Left renal cortex interstitium (tissue), 4 donors: ENCODE measurements around the gene ARHGEF18. TPM values are rescaled to one million over a fixed set of nuclear protein-coding genes. Genes with fewer than 3 reads are reported as not detected.
"Not testable (repeated sequence)": the region's sequence is repeated elsewhere in the genome, so short reads cannot be mapped to it uniquely, and the experiment has no call there.

Experiments
- DNase-seq, 4 donors: peaks; one replicate each; pipeline ENCODE4 v3.0.0-alpha.2; 2013; ENCODE audit warnings: low read depth in 4 of 4, low spot score in 2 of 4, missing footprints in 1 of 4
- polyA plus RNA-seq, 4 donors: library from polyadenylated mRNA; unstranded; fragments of 120-200 nt; gene quantifications; one replicate each; pipeline ENCODE4 v1.2.1, GENCODE V29; 2013; ENCODE audit not compliant: insufficient read length in 4 of 4

Gene ARHGEF18
- 10 to 100 TPM; 27.5 to 38.4 (median 35.2) TPM for polyA plus RNA-seq

DNA sequence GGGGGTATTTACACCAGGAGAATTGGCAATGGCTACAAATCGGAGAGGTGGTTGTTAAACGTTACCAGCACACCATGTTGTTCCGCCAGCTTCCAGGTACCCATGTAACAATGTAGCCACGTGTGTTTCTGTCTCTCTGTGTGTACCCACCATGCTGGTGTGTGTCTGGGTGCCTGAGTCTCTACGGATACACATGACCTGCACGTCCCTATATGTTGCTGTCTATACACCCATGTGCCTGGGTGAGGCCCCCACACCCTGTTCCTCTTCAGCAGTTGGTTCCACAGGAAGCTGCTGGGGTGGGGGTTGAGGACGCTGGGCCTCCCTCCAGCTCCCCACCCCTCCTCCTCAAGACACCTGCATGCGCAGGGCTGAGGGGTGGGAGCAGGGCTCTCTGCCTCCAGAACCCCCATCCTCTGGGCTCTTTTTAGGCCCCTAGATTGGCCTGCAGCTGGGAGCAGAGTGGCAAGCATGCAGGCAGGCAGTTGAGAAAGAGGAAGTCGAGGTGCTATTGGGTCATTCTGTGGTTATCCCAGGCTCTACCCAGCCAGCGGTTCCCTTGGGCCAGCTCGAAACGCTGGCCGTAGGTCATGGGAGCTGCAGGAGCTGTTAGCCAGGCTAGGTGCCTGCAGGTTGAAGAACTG is at the start of gene ARHGEF18:
Gene ARHGEF18 (plus strand): TSS at position 351 of the 644 bp plus-strand sequence. CDS start 13,954 bp downstream, outside the sequence.
- no peak for DNase-seq

DNA sequence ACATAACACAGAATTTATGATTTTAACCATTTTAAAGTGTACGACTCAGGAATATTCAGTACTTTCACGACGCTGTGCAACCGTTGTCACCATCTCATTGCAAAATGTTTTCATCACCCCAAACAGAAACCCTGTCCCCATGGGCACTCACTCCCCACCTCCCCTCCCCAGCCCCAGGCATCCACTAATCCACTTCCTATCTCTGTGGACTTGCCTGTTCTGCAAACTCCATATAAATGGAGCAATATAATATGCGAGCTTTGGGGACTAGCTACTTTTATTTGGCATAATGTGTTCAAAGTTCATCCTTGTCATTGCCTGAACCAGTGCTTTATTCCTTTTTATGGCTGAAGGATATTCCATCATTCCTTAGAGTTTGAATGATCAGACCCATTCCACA is 47.2 kb upstream of the ARHGEF18 start:
- DNase-seq = no peak

DNA sequence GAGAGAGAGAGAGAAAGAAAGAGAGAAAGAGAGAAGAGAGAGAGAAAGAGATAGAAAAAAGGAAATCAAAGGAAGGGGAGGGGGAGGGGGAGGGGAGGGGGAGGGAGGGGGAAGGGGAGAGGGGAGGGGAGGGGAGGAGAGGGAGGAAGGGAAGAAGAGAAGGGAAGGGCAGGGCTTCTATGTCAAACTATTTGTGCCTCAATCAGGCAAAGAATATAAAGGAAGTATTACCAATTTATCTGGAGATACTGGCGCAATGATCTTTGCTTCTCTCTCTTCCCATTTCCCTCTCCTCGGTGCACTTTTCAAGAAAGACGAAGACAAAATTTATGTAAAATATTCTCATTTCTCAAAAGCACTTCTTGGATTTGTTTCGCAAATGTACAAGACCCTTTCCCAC is 45.3 kb upstream of the ARHGEF18 start:
- DNase-seq = no peak

DNA sequence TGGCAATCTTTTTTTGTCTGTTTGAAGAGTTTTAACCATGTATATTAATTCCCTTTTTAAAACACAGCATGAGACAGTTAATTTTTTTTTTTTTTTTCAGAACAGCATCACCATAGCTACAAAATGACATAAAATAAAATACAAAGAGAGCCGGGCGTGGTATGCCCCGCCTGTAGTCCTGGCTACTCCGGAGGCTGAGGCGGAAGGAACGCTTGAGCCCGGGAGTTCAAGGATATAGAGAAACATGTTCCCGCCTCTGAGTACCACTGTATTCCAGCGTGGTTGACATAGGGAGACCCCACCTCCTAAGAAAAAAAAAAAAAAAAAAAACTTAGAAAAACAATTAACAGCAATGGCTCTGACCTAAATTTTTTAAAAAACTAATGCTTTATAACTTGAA is 44.5 kb upstream of the ARHGEF18 start:
- no peak for DNase-seq

DNA sequence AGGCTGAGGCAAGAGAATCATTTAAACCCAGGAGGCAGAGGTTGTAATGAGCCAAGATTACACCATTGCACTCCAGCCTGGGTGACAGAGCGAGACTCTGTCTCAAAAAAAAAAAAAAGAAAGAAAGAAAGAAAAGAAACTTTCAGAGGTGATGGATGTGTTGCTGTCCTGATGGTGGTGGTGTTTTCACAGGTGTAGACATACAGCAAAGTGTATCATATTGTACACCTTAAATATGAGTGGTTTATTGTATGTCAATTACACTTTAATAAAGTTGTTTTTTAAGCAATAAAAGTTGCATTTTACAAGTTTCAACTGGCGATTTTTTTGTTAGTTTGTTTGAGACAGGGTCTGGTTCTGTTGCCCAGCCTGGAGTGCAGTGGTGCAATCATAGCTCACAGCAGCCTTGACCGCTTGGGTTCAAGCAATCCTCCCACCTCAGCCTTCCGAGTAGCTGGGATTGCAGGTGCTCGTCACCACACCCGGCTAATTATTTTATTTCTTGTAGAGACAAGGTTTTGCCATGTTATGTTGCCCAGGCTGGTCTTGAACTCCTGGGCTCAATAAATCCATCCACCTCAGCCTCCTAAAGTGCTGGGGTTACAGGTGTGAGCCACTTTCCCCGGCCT is 41.0 kb upstream of the ARHGEF18 start:
- DNase-seq = no peak

DNA sequence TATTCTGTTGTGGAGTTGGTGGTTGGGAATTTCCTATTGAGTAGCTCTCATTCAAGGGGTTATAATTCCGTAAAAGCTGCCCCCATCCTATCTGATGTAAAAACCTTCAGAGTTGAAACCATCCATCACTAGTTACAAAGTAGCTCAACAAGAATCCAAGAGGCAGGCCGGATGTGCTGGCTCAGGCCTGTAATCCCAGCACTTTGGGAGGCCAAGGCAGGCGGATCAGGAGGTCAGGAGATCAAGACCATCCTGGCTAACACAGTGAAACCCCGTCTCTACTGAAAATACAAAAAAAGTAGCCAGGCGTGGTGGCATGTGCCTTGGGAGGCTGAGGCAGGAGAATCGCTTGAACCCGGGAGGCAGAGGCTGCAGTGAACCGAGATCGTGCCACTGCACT is 40.4 kb upstream of the ARHGEF18 start:
- not testable (repeated sequence) for DNase-seq

DNA sequence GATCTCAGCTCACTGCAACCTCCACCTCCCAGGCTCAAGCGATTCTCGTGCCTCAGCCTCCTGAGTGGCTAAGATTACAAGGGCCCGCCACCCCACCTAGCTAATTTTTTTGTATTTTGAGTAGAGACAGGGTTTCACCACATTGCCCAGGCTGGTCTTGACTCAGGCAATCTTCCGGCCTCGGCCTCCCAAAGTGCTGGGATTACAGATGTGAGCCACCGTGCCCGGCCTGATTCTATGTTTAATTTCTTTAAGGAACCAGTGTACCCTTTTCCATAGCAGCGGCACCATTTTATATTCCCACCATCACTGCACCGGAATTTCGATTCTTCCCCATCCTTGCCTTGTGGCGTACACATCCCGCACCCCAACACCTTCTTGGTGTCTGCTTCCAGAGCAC is 36.8 kb upstream of the ARHGEF18 start:
- no peak for DNase-seq

DNA sequence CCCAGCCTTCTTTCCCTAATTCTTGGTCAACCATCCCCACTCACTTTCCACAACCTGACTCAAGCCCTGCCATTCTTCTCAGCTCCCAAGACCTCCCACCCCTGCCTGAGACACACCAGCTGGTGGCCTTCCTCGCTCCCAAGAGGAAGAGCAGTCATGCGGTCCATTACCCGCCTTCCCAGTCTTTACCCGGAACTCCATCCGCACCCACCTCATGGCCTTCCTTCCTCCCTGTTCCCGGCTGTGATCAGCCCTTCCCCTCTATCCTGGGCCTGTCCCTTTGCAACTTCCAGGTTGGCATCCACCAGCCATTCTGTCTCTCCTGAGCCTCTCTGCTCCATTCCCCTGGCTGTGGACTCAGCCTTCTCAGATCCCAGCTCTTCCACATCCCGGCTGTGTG is 35.9 kb upstream of the ARHGEF18 start:
- no peak for DNase-seq

DNA sequence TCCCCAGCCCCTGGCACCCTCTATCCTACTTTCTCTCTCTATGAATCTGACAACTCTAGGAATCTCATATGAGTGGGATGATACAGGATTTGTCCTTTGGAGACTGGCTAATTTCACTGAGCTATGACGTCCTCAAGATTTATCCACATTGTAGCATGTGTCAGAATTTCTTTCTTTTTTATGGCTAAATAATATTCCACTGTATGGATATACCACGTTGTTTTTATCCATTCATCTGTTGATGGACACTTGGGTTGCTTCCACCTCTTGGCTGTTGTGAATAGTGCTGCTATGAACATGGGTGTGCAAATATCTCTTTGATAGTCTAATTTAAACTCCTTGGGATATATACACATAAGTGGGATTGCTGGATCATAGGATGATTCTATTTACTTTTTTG is 30.6 kb upstream of the ARHGEF18 start:
- DNase-seq = no peak

DNA sequence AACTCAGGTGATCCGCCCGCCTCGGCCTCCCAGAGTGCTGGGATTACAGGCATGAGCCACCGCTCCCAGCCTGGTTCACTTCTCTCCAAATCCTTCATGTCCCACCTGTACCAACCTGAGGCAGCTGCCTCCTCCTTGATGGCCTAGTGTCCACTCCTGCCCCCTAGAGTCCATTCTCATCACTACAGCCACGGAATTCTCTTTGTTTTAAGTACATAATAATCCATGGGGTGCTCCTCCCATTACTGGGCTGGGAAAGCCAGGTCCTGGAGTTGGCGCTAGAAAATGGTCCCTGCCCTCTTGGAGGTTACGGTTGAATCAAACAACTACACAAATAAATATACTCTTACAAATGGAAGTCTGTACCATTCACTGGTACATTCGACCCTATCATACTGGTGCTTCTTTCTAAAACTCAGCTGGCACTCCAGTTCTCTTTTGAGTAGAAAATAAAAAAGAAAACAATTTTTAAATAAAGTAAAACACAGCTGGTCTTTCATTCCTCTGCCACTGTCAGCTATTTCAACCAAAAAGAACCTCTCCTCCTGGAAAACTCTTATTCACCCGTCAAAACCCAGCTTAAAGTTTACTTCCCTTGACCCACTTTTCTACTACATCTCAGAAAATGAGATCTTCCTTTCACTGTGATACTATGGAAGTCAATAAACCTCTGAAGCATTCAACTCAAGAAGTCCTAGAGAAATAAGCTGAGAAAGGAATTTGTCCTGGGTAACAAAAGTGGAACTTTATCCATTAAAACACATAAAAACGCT is 22.4 kb upstream of the ARHGEF18 start:
- DNase-seq = no peak

DNA sequence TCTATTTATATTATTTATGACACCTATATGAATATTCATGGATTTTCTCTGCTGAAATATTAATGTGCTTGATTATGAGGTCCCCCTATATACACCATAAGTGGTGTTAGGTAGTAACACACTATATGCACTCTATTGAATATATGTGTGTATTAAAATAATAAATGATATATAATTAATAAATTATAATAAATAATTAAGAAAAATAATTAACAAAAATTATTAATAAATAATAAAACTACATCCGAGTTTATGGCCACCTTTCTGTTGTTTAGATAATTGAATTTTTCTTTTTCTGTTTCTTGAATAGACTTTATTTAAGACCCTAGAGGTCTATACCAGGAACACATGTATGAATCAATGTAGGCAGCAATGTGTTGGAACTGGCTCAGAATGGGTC is 20.9 kb upstream of the ARHGEF18 start:
- no peak for DNase-seq

DNA sequence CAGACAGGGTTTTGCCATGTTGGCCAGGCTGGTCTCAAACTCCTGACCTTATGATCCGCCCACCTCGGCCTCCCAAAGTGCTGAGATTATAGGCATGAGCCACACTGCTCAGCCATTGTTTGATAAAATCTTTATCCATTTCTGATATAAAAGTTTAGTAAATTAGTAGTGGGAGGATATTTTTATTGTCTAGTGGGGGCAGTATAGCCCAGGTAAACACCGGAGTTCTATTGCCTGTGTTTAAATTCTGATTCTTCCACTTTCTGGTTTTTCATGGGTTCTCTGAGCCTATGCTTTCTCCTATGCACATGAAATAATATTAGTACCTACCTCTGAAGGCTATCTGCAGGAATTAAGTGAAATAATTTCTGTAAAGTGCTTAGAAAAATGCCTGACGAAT is 20.1 kb upstream of the ARHGEF18 start:
- DNase-seq = no peak

DNA sequence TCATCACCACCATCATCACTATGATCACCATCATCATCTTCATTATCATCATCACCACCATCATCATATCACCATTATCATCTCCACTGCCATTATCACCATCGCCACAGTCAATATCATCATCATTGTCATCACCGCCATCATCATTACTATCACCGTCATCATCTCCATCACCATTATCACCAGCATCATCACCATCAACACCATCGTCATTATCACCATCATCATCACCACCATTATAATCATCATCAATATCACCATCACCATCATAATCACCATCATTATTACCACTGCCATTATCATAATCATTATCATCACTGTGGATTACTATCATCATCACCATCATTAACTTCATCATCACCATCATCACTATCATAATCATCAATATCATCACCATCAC is 17.3 kb upstream of the ARHGEF18 start:
- no peak for DNase-seq

DNA sequence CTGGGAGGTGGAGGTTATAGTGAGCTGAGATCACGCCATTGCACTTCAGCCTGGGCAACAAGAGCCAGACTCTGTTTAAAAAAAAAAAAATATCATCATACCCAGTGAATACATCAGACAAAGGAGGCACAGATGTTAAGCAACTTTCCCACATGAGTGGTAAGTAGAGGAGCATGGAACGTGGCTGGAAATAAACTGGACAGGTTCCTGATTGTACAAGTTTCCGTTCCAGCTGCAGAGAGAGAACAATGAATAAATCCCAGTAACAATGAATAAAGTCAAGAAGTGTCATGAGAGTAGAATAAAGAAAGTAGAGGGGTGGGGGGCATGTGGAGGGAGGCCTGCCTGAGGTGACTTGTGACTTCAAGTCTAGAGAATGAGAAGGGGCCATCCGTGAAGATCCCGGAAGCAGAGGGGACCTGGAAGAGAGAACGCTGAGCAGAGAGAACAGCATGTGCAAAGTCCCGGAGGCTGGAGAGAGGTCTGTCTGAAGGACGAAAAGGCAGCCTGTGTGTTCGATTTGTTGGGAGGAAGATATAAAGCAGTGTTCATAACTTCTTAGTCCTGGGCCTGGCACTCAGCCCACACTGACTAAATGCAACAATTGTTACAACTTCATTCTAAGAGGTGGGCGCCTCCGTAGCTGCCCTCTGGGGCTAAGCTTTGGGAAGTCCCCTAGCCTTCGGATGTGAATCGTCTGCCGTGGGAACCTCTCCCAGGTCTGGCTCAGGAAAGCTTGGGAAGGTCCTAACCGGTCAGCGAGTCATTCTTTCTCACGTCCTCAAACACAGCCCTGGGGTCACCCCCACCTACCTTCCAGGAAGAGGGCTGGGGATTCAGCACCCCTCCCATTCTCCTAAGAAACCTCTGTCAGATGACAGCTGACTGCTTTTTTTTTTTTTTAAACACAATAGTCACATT is 15.3 kb upstream of the ARHGEF18 start:
- no peak for DNase-seq

DNA sequence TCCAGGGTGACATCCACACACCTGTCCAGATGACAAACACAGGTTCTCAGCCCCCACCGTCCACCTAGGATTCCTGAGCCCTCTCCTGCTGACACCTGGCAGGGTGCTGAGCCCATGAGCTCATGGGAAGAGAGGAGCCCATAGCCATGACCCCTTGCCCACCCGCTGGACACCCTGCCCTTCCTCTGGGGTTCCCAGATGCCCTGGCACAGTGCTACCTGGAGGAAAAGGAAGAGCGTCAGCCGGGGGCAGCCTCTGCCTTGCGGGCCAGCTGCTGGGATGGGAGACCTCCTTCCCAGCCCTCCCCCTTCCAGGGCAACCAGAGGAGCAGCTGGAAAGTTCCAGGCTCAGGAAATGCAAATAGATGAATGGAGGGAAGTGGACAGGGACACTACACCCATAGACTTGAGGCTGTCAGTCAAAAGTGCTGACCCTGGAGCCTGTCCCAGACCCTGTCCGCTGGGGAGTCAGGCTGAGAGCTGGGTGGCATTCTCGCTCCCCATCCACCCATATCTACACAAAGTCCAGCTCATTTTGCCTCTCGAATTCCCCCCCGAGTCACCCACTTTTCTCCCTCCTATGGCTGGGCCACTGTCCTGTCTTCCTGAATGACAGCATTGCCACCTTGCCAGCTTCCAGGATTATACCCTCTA is 12.3 kb upstream of the ARHGEF18 start:
- DNase-seq = no peak

DNA sequence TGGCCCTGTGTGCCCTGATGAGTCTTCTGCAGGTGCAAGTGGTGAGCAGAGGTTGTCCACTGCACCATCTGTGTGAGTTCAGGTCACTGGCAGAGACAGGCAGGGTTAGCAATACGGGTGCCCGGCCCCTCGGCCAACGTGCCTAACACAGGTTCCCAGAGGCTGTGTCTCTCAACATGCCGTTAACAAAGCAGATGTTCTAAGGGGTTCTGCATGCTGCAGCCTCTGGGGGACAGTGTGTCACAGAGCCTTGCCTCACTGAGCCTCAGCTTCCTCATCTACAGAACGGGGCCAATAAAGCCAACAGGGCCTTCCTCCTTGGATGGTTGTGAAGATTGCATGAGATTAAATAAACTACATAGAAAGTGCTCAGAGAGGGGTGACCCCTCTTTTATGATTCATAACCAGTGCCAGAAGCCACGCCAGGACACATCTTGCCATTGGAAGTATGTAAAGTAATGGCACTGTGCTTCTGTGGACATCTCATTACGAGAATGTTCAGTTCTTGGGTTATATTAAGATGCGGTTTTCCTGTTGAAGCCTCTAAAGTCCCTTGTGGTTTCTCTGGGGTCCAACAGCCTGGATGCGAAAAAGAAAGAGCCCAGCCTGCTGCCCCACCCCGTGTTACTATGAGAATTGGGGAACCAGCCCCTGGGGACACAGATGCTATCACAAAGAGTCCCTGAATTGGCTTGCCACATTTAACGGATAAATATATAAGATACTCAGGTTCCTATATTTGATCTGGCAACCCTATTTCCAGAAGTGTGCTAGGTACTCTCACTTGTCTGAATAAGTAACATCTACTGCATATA is 11.2 kb upstream of the ARHGEF18 start:
- no peak for DNase-seq

DNA sequence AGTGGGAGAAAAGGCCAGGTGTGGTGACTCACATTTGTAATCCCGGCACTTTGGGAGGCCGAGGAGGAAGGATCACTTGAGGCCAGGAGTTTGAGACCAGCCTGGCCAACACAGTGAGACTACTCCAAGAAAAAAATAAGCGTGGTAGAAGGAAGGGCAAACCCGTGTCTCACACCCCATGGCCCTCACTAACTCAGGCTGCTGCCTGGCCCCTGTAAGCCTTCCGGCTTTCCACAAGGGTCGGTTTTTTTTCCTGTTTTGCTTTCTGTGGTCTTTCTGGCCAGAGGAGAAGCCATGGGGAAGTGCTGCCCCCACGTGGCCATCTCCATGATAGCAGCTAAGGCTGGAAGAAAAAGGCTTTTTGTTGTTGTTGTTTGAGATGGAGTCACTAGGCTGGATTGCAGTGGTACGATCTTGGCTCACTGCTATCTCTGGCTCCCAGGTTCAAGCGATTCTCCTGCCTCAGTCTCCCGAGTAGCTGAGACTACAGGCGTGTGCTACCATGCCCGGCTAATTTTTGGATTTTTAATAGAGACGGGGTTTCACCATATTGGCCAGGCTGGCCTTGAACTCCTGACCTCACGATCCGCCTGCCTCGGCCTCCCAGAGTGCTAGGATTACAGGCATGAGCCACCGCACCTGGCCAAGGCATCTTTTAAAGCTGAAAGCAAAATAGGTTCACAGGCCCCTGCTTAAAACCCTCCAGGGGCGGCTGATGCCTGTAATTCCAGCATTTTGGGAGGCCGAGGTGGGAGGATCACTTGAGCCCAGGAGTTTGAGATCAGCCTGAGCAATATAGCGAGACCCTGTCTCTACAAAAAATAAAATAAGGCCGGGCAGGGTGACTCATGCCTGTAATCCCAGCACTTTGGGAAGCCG is 7.5 kb upstream of the ARHGEF18 start:
- peak; percentile 64 to 86 (median 70) for DNase-seq

DNA sequence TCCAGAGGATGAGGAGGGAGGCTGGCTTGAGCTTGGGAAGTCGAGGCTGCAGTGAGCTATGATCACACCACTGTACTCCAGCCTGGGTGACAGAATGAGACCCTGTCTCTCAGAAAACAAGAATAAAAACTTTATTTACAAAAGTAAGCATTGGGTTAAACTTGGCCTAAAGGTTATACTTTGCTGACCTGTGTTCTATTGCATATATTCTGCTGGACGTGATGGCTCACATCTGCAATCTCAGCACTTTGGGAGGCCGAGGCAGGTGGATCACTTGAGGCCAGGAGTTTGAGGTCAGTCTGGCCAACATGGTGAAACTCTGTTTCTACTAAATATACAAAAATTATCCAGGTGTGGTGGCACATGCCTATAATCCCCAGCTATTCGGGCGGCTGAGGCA is 6.6 kb upstream of the ARHGEF18 start:
- DNase-seq = no peak
